Rectal smooth muscle tissue (tissue), 1 donor: ENCODE measurements around the gene NOTCH2.
"Not testable (repeated sequence)": the region's sequence is repeated elsewhere in the genome, so short reads cannot be mapped to it uniquely, and the experiment has no call there.

ENCODE experiments used
- H3K27ac ChIP-seq: one replicate; pipeline ENCODE4 v1.7.0; 2013; ENCODE audit warnings: low read depth, low read length, inconsistent platforms
- H3K27me3 ChIP-seq: one replicate; pipeline ENCODE4 v1.7.0; 2013; ENCODE audit warnings: low read length; ENCODE audit not compliant: control insufficient read depth, insufficient read depth
- H3K36me3 ChIP-seq: one replicate; pipeline ENCODE4 v1.7.0; 2013; ENCODE audit warnings: low read length; ENCODE audit not compliant: control insufficient read depth, insufficient read depth
- H3K4me1 ChIP-seq: one replicate; pipeline ENCODE4 v1.7.0; 2013; ENCODE audit warnings: low read length; ENCODE audit not compliant: control insufficient read depth, insufficient read depth
- H3K4me3 ChIP-seq: one replicate; pipeline ENCODE4 v1.7.0; 2013; ENCODE audit warnings: low read length
- H3K9ac ChIP-seq: one replicate; pipeline ENCODE4 v1.7.0; 2013; ENCODE audit warnings: low read length

NOTCH2 gene

DNA sequence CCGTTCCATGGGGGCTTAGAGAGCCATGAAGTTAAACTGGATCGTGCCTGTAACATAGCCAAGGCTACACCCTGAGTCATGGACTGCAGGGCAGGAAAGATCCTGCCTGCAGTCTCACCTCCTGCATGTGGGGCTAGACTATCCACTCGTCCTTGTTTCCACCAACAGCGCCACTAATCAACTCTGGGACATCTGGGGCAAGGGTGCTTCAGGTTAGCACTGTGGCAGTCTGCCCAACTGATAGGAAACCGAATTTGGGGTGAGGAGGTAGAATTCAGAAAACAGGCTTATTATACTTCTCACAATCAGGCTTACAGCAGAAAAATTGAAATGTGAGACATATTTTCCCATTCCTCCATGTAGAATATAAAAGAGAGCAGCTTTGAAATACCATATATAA is 88.0 kb downstream of the NOTCH2 start:
- H3K9ac ChIP-seq = no peak overlapping the region
- peaks cover 2% of the 10 kb centered on the region for H3K36me3 ChIP-seq
- H3K4me3 ChIP-seq = no peak overlapping the region
- H3K4me1 ChIP-seq = peaks cover 5% of the 10 kb centered on the region
- H3K27me3 ChIP-seq = no peaks in the 10 kb centered on the region
- H3K27ac ChIP-seq = no peak overlapping the region

DNA sequence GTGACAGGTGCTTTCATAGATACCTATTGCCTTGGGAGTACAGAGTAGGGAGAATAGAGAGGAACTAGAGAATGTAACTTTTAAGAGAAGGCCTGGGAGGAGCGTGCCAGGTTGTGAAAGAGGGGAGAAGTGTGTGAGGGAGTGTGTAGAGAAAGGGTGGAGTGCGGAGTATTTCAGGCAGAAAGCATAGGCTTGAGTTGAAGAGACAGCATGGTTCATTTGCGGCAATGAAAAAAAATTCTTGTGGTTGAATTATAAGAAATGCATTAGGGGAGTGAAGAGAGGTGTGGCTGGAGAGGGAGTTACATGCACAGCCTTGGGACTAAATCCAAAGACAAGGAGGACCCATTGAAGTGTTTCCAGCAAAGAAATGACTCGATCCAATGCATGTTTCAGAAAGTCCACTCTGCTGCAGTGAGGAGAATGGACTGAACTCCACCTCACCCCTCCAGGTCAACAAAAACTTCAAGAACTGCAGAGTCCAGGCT is 91.4 kb downstream of the NOTCH2 start:
- no peak overlapping the region for H3K27ac ChIP-seq
- H3K4me1 ChIP-seq = peaks cover 5% of the 10 kb centered on the region
- no peaks in the 10 kb centered on the region for H3K36me3 ChIP-seq
- H3K4me3 ChIP-seq = no peak overlapping the region
- no peak overlapping the region for H3K9ac ChIP-seq
- no peaks in the 10 kb centered on the region for H3K27me3 ChIP-seq

DNA sequence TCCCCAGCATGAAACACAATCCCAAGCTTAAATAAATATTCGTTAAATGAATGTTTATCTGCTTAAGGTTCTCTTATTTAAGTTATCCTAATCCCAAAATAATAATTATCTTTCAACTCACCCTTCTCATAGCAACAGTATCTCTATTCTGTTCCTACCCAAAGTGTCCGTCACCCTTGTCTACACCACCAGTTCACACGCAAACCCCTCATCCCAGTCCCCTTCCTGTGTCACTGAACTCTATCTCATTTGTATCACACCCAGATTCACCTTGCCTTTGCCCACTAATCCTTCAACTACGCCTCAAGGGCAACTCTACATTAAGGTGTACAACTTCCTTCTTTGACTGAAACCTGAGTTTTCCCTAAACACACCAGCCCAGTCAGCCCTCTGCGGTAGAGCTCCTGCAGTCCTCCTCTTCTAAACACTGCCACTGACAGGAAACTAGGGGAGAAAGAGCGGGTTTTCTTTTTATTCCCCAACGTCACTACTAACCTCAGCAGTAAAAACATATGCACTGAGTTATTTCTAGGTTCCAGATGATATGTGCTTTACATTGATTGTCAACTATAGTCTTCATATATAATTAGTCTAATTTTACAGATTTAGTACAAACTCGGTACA is 92.2 kb downstream of the NOTCH2 start:
- H3K36me3 ChIP-seq, H3K4me3 ChIP-seq, H3K27ac ChIP-seq, H3K4me1 ChIP-seq, H3K27me3 ChIP-seq, H3K9ac ChIP-seq: not testable (repeated sequence)

DNA sequence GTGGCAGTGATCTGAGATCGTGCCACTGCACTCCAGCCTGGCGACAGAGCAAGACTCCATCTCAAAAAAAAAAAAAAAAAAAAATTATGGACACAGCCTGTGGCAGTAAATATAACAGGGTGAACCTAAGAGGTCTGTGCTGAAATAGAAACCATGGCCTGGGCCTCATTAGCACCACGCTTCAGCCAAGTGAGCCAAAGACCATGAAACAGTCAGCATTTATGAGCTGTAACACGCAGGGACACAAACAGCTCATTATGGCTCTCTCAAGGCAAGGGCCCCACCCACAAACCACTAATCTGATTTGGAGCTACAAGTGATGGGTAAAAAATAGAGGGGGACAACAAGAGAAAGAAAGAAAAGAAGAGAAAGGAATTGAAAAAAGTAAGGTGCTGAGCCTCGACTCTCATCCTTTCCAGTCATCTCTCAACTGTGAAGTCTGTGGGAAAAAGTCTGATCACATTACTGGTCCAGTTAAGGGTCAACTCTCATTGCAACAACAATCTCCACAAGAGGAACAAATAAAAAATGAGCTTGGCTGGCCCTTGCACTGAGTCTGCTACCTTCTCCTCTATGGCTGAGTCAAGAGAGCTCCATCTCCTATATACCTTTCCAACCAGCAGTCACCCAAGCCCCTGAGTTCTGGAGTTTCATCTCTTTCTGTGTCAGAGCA is 93.7 kb downstream of the NOTCH2 start:
- not testable (repeated sequence) for H3K9ac ChIP-seq, H3K27ac ChIP-seq, H3K4me3 ChIP-seq, H3K36me3 ChIP-seq, H3K27me3 ChIP-seq, H3K4me1 ChIP-seq

DNA sequence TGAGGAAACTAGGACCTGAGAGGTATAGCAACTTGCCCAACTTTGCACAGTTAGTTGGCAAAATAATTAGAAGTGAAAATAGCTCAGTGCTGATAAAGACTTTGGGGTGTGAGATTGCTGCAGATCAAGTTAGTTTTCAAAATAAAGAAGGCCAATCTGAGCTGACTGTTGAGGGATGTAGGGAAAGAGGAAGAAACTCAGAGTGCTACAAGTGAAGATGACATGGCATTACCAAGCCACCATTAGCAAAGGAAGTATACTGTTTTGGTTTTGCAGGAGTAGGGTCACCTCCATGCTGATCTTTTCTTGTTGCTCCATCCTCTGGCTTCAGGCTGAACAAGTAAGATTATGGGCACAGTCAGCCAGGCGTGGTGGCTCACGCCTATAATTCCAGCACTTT is 94.5 kb downstream of the NOTCH2 start:
- Histone ChIP-seq H3K27ac (no peak overlapping the region), H3K9ac (no peak overlapping the region), H3K27me3 (no peaks in the 10 kb centered on the region), H3K36me3 (peaks cover 2% of the 10 kb centered on the region), H3K4me3 (no peak overlapping the region), H3K4me1 (no peaks in the 10 kb centered on the region)

DNA sequence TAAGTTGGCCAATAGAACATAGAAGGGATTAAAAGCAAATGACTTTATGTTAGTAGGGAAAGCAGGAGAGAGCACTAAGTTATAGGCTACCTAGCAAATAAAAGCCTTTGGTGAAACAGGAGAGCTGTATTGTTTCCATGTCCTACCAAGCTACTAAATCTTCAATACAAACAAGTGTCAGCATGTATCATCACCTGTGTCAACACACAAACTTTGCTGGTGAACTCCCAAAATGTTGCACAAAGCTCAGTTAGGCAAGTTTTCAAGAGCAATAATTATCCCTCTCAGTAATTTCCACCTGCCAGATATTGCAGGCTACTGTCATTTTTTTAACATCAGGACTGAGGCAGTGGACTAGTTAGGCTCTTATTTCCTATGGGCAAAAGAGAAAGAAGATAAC is 95.4 kb downstream of the NOTCH2 start:
- Histone ChIP-seq H3K36me3 (peaks cover 4% of the 10 kb centered on the region), H3K9ac (no peak overlapping the region), H3K4me3 (no peak overlapping the region), H3K27me3 (no peaks in the 10 kb centered on the region), H3K4me1 (no peaks in the 10 kb centered on the region), H3K27ac (no peak overlapping the region)

DNA sequence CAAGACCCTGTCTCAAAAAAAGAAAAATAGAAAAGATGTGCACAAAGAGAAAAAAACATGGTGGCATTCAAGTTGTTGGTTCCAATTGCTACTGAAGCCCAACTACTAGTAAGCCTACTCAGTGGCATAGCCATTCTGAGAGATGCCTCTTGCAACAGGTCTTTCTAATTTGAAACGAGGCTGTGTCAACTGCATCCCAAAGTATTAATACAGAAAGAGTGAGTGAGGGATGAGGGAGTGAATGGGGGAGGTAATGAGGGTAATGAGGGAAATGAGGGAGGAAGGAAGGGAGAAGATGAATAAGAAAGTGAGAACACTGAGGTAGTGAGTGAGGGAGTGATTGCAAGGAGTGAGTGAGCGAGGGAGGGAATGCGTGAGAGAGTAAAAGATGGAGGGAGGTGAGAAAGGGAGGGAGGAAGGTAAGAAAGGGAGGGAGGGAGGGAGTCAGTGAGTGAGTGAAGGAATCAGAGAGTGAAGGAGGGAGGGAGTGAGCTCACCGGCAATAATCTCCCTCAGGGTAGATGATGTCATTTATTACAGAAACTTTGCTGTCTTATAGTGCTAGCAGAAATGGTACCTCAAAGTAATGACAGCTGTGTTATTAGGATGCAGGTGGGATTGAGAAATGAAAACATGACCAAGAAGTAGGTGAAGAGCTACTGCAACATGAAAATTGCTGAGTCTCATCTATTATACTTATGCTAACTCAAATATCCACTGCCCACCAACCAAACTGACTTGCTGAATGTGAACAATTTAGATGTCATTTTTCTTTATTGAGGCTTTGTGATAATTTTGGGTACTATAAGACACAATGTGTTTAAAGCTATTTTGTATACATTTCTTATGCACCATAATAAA is 97.5 kb downstream of the NOTCH2 start:
- peaks cover 2% of the 10 kb centered on the region for H3K4me1 ChIP-seq
- no peak overlapping the region for H3K4me3 ChIP-seq

DNA sequence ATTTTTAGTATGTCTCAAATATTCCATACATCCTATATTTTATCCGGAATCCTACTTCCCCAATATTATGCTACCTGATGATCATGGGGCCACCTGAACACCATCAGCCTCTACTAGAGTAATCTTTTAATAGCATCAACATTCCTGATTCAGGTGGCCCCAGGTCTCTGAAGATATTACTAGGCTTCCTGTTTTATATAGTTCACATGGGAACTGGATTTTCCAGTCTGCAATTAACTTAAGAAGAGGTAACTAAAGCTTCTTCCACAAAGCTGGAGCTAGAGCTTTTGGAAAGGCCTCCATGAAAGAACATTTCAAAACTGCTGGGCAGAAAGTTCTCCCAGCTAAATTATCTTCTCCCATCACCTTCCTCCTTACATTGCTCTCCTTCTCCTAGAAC is 100.9 kb downstream of the NOTCH2 start:
- H3K36me3 ChIP-seq = peaks cover 17% of the 10 kb centered on the region
- H3K4me3 ChIP-seq = no peak overlapping the region
- no peak overlapping the region for H3K27ac ChIP-seq
- H3K27me3 ChIP-seq = no peaks in the 10 kb centered on the region
- H3K9ac ChIP-seq = no peak overlapping the region
- peaks cover 2% of the 10 kb centered on the region for H3K4me1 ChIP-seq

More for the DNA sequence above, 97.5 kb downstream of the NOTCH2 start:
- no peaks in the 10 kb centered on the region for H3K27me3 ChIP-seq
- no peak overlapping the region for H3K27ac ChIP-seq
- peaks cover 7% of the 10 kb centered on the region for H3K36me3 ChIP-seq
- no peak overlapping the region for H3K9ac ChIP-seq

DNA sequence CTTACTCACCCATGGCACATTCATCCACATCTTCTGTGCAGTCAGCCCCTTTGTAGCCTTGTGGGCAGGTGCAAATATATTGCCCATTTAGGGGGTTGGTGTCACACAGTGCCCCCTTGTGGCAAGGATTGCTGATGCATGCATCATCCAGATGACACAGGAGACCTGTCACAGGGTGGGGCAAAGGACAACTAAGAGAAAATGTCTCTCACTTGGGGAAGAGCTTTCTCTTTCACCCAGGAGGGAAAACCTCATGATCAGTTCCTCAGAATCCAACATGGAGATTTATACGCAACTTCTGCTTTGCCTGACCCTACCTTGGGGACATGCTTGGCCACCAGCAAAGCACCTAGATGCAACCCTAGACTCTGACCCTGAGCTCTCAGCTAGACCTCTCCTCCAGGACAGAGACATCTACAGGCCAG is 101.4 kb downstream of the NOTCH2 start:
- Histone ChIP-seq H3K4me1 (peaks cover 2% of the 10 kb centered on the region), H3K36me3 (peaks cover 21% of the 10 kb centered on the region), H3K27ac (no peak overlapping the region), H3K27me3 (no peaks in the 10 kb centered on the region), H3K4me3 (no peak overlapping the region), H3K9ac (no peak overlapping the region)

DNA sequence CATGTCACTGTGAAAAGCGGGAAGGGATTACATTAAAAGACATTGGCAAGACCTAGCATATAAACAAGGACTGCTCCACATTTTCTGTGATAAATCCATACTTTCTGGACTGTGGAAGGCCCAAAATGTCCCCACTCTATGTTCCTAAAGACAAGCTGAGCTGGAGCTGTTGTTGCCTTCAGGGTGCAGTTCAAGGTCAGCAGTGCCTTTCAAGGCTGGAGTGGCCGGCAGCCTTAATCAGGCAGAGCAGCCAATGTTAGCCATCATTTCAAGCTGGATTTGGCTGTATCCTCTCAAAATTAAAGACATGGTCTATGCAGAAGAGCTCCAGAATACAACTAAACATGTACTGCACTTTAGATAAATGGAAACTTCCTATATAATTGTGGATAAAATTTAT is 102.8 kb downstream of the NOTCH2 start:
- Histone ChIP-seq H3K4me1 (peaks cover 2% of the 10 kb centered on the region), H3K27me3 (no peaks in the 10 kb centered on the region), H3K36me3 (peaks cover 20% of the 10 kb centered on the region), H3K4me3 (no peak overlapping the region), H3K9ac (no peak overlapping the region), H3K27ac (no peak overlapping the region)

DNA sequence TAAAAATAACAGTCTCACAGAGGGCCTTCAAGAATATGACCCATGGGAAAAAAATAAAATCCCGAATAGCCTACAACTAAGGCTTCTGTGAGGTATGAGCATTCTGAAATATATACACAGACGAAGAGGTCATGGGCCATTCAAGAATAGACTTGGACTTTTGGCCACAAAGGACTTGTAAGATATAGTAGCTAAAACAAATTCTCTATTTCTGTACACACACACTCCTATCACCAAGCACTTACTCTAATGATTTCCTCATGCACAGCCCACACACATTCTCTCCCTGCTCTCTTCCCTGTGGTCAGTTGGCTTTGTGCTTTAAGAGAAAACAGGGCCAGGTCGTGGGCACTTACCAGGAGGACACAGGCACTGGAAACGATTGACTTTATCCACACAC is 103.4 kb downstream of the NOTCH2 start:
- Histone ChIP-seq H3K36me3 (peaks cover 20% of the 10 kb centered on the region), H3K4me1 (peaks cover 2% of the 10 kb centered on the region), H3K4me3 (no peak overlapping the region), H3K9ac (no peak overlapping the region), H3K27me3 (no peaks in the 10 kb centered on the region), H3K27ac (no peak overlapping the region)

DNA sequence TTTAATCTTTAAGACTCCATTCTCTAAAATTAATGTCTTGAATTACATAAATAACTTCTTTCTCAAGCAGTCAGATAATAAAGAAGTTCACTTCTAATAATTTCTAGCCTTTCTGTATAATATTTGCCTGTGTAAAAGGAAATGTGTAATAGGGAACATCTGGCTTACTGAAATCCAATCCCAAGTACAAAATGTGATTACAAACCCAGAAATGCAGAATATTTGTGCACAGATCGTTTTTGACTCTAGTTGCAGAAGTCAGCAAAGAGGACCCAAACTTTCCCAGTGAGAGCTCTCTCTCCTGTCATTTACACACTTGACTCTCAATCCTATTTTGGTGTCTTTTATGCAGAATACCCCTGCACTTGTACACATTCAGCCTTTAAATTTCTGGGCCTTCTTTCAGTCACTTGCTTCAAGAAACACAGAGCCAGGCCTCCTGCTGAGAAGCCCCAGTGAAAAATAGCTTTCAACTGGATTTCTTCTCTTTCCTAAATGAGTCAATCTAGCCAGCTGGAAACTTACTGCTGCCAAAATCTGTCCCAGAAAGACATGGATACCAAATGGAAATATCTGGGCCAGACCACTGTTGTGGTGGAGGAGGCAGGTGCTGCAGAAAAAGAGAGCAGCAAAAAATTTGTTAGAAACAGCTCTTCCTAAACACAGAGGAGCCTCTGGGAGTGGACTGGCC is 104.6 kb downstream of the NOTCH2 start:
- peaks cover 20% of the 10 kb centered on the region for H3K36me3 ChIP-seq
- H3K9ac ChIP-seq = no peak overlapping the region
- no peak overlapping the region for H3K4me3 ChIP-seq
- H3K4me1 ChIP-seq = peaks cover 2% of the 10 kb centered on the region
- H3K27me3 ChIP-seq = no peaks in the 10 kb centered on the region
- H3K27ac ChIP-seq = peak overlapping the region; percentile 7
